Common myeloid progenitor, CD34-positive (primary cell): ENCODE data around the gene ADGRE3.

ENCODE experiments used
- CTCF ChIA-PET: fragments of 350-600 bp; sonication (Branson Sonifier 250); formaldehyde crosslinking; loops from one replicate; lab custom pipeline; 2021; ENCODE audit warnings: antibody characterized with exemption; lab: Charles Lee
- POLR2A ChIA-PET: fragments of 350-600 bp; sonication (Branson Sonifier 250); formaldehyde crosslinking; loops from one replicate; lab custom pipeline; 2021; ENCODE audit warnings: antibody characterized with exemption; lab: Charles Lee
- DNase-seq, 3 donors: peaks; one replicate each; pipeline versions ENCODE4 v3.0.0 to v3.0.0-alpha.2; 2013
- H3K27ac ChIP-seq, 2 experiments: 1 replicate in 1 of 2; 2 replicates in 1 of 2; pipeline ENCODE4 v1.7.0; 2013; ENCODE audit warnings: inconsistent platforms in 2 of 2, low read length in 2 of 2, mild to moderate bottlenecking in 2 of 2, low read depth in 1 of 2, moderate library complexity in 1 of 2; ENCODE audit not compliant: severe bottlenecking in 2 of 2, insufficient read depth in 1 of 2, poor library complexity in 1 of 2
- H3K27me3 ChIP-seq, 5 experiments: replicated peaks in 2 of 5; 1 replicate in 3 of 5; 2 replicates in 2 of 5; pipeline versions ENCODE4 v1.6.1 to v1.7.0; 2013; ENCODE audit warnings: low read length in 4 of 5, mild to moderate bottlenecking in 2 of 5, moderate library complexity in 2 of 5, inconsistent platforms in 1 of 5; ENCODE audit not compliant: insufficient read depth in 5 of 5, control insufficient read depth in 4 of 5
- H3K36me3 ChIP-seq, 4 experiments: 1 replicate in 2 of 4; 2 replicates in 2 of 4; pipeline versions ENCODE4 v1.6.1 to v1.7.0; 2013; ENCODE audit warnings: low read length in 3 of 4, control low read depth in 1 of 4, mild to moderate bottlenecking in 1 of 4; ENCODE audit not compliant: control insufficient read depth in 4 of 4, insufficient read depth in 4 of 4
- H3K4me1 ChIP-seq, 4 experiments: 1 replicate in 3 of 4; 2 replicates in 1 of 4; pipeline versions ENCODE4 v1.6.1 to v1.7.1; 2013; ENCODE audit warnings: low read length in 3 of 4, mild to moderate bottlenecking in 3 of 4, control low read depth in 1 of 4, inconsistent platforms in 1 of 4, moderate library complexity in 1 of 4; ENCODE audit not compliant: control insufficient read depth in 4 of 4, insufficient read depth in 4 of 4; ENCODE audit errors: control extremely low read depth in 1 of 4
- H3K4me3 ChIP-seq, 7 experiments: 1 replicate in 4 of 7; 2 replicates in 3 of 7; pipeline versions ENCODE4 v1.5.1 to v1.7.0; 2013; ENCODE audit warnings: mild to moderate bottlenecking in 7 of 7, low read length in 6 of 7, moderate library complexity in 6 of 7, inconsistent platforms in 2 of 7, low read depth in 2 of 7, control low read depth in 1 of 7; ENCODE audit not compliant: insufficient read depth in 4 of 7, control insufficient read depth in 1 of 7; ENCODE audit errors: extremely low read depth in 1 of 7
- H3K9me3 ChIP-seq, 5 experiments: 1 replicate in 4 of 5; 2 replicates in 1 of 5; pipeline versions ENCODE4 v1.6.1 to v1.7.1; 2013; ENCODE audit warnings: low read length in 4 of 5, mild to moderate bottlenecking in 2 of 5, inconsistent platforms in 1 of 5, low read depth in 1 of 5, moderate library complexity in 1 of 5; ENCODE audit not compliant: control insufficient read depth in 4 of 5, insufficient read depth in 2 of 5; ENCODE audit errors: control extremely low read depth in 1 of 5
- WGBS: methylation state at CpG from one replicate; pipeline ENCODE4 v1.1.5; 2013; ENCODE audit not compliant: insufficient coverage; 5-methylcytosine and 5-hydroxymethylcytosine counted together

The ADGRE3 gene

GRCh38 chr19:14575428-14575980 is 99.1 kb downstream of the ADGRE3 start:
- no peaks in the 10 kb centered on the region for H3K9me3 ChIP-seq
- no peaks in the 10 kb centered on the region for H3K36me3 ChIP-seq
- ChIA-PET CTCF (interaction anchor here (1.2 to 12.4 kb wide), 3 partner anchors 42 to 111 kb away, joined by 4 to 290 read pairs (median 8); partner anchors contain the start of gene ZNF333), POLR2A (no interaction called here)
- no peaks in the 10 kb centered on the region for H3K27me3 ChIP-seq
- no peak overlapping the region for H3K4me3 ChIP-seq
- no peak overlapping the region for H3K27ac ChIP-seq
- H3K4me1 ChIP-seq = peaks cover 2 to 24% (median 19%) of the 10 kb centered on the region in 4 experiments
- DNase-seq = no peak
- 97% methylated on average over 4 of the region's 6 CpGs for WGBS

- CTCF ChIA-PET = interaction anchor here (1.0 to 12.4 kb wide), 10 partner anchors 10 to 214 kb away, joined by 3 to 290 read pairs (median 6); partner anchors contain the start of gene ZNF333
- WGBS = under 1% methylated on average over 33 of the region's 40 CpGs
- peak within 1 kb of the TSS; percentile 62 to 84 for H3K27ac ChIP-seq
- H3K9me3 ChIP-seq = no peaks in the 10 kb centered on the region
- DNase-seq = peak; percentile 89 to 94 (median 89)
- peaks cover 2 to 23% (median 18%) of the 10 kb centered on the region in 4 experiments for H3K4me1 ChIP-seq
- no peaks in the 10 kb centered on the region for H3K27me3 ChIP-seq
- POLR2A ChIA-PET = interaction anchor here (0.6 to 2.0 kb wide), 3 partner anchors 43 to 115 kb away, joined by 3 to 10 read pairs (median 4); no protein-coding TSS in a partner anchor
- H3K36me3 ChIP-seq = peaks cover 0 to 14% (median 7%) of the 10 kb centered on the region in 4 experiments
- H3K4me3 ChIP-seq = peak within 1 kb of the TSS; percentile 78 to 99 (median 95)
These were observed 102.8 kb downstream of the ADGRE3 start, which contains the start of gene NDUFB7 for GRCh38 chr19:14571695-14572490. Gene NDUFB7, minus strand, starts transcription at chr19:14572066. Its CDS starts 66 bp downstream, at chr19:14572000.

GRCh38 chr19:14570864-14571527 is 103.6 kb downstream of the ADGRE3 start:
- ChIA-PET CTCF (interaction anchor here (1.0 to 12.4 kb wide), 8 partner anchors 11 to 215 kb away, joined by 3 to 290 read pairs (median 6); partner anchors contain the start of gene ZNF333), POLR2A (interaction anchor here (0.7 kb wide), 1 partner anchor 372 kb away, joined by 3 read pairs; no protein-coding TSS in a partner anchor)
- DNase-seq = no peak
- H3K9me3 ChIP-seq = no peaks in the 10 kb centered on the region
- peaks cover 0 to 19% (median 11%) of the 10 kb centered on the region in 4 experiments for H3K36me3 ChIP-seq
- peak overlapping the region; percentile 78 to 99 (median 95) for H3K4me3 ChIP-seq
- 57% methylated on average over 18 of the region's 22 CpGs for WGBS
- H3K27me3 ChIP-seq = no peaks in the 10 kb centered on the region
- H3K27ac ChIP-seq = peak overlapping the region in 1 of 2 experiments; percentile 84
- H3K4me1 ChIP-seq = peaks cover 2 to 27% (median 19%) of the 10 kb centered on the region in 4 experiments
